HepG2 (cell line): Measurements from ENCODE around the gene TRIM2. TPM values are rescaled to one million over a fixed set of nuclear protein-coding genes. Genes with fewer than 3 reads are reported as not detected.

Experiments
- ATF1 ChIP-seq: IDR thresholded peaks from 2 replicates; pipeline ENCODE4 v1.6.1; 2016; ENCODE audit warnings: mild to moderate bottlenecking, control low read depth
- JDP2 ChIP-seq: sonication (generic); formaldehyde crosslinking; IDR thresholded peaks from 2 replicates; pipeline ENCODE4 v1.8.1; 2022; ENCODE audit warnings: missing genetic modification reagents, borderline replicate concordance
- KDM2A ChIP-seq: sonication (generic); formaldehyde crosslinking; IDR thresholded peaks from 2 replicates; pipeline ENCODE4 v1.4.0; 2020; ENCODE audit warnings: low read depth, missing genetic modification reagents, borderline replicate concordance
- MTF2 ChIP-seq: sonication (generic); formaldehyde crosslinking; IDR thresholded peaks from 2 replicates; pipeline ENCODE4 v1.5.0; 2020; ENCODE audit warnings: missing genetic modification reagents, borderline replicate concordance
- NFIC ChIP-seq: IDR thresholded peaks from 2 replicates; pipeline ENCODE4 v1.6.1; 2012; ENCODE audit warnings: mild to moderate bottlenecking, low read length, inconsistent platforms
- SKI ChIP-seq: fragments of 450-650 bp; IDR thresholded peaks from one replicate; pipeline ENCODE4 v1.6.1; 2018; ENCODE audit warnings: mild to moderate bottlenecking; ENCODE audit not compliant: partially characterized antibody
- ZNF451 ChIP-seq: sonication (generic); formaldehyde crosslinking; IDR thresholded peaks from 2 replicates; pipeline ENCODE4 v1.5.0; 2020; ENCODE audit warnings: mild to moderate bottlenecking, missing genetic modification reagents
- ZNF672 ChIP-seq: sonication (generic); formaldehyde crosslinking; IDR thresholded peaks from 2 replicates; pipeline ENCODE4 v1.8.1; 2022; ENCODE audit warnings: missing genetic modification reagents
- ZNF749 ChIP-seq: sonication (generic); formaldehyde crosslinking; IDR thresholded peaks from 2 replicates; pipeline ENCODE4 v1.8.0; 2022; ENCODE audit warnings: mild to moderate bottlenecking, missing genetic modification reagents, moderate library complexity, borderline replicate concordance
- ZZZ3 ChIP-seq: sonication (generic); formaldehyde crosslinking; IDR thresholded peaks from 2 replicates; pipeline ENCODE4 v1.4.0; 2020; ENCODE audit warnings: missing genetic modification reagents, mild to moderate bottlenecking, borderline replicate concordance
- polyA plus RNA-seq, 8 experiments: library from polyadenylated mRNA; depleted of rRNA in 3 of 8; stranded (reverse) in 7 of 8; unstranded in 1 of 8; fragments of >200 nt; fragmentation: Illumina TruSeq in 4 of 8; extraction: Trizol in 4 of 8; gene quantifications; 2 replicates each; pipeline versions ENCODE4 v1.2.1 to v1.2.3, GENCODE V29; 2011 to 2016; ENCODE audit warnings: low read depth in 4 of 8, missing spikeins in 1 of 8, mixed read lengths in 1 of 8; ENCODE audit not compliant: insufficient read depth in 1 of 8
- total RNA-seq, 5 experiments: library from RNA; depleted of rRNA; stranded (reverse); fragments of >200 nt; fragmentation: Illumina TruSeq; extraction: Trizol; gene quantifications; 2 replicates each; pipeline ENCODE4 v1.2.3, GENCODE V29; 2016; ENCODE audit warnings: low read depth in 1 of 5
- TF ChIP-seq, protein P1 (sequence below): IDR thresholded peaks from 2 replicates; pipeline ENCODE4 v1.4.0; 2020; ENCODE audit warnings: mild to moderate bottlenecking, missing genetic modification reagents
- TF ChIP-seq, protein P2 (sequence below): sonication (generic); formaldehyde crosslinking; conservative IDR thresholded peaks from 2 replicates; pipeline ENCODE4 v1.4.0; 2020; ENCODE audit warnings: missing genetic modification reagents
- TF ChIP-seq, protein P3 (sequence below): sonication (generic); formaldehyde crosslinking; IDR thresholded peaks from 2 replicates; pipeline ENCODE4 v1.8.1; 2023; ENCODE audit warnings: mild to moderate bottlenecking, moderate library complexity, missing genetic modification reagents
- TF ChIP-seq, protein P4 (sequence below): sonication (generic); formaldehyde crosslinking; IDR thresholded peaks from 2 replicates; pipeline ENCODE4 v1.8.0; 2022; ENCODE audit warnings: mild to moderate bottlenecking, missing genetic modification reagents, moderate library complexity

Gene TRIM2
- total and polyA plus RNA-seq, 2 of the 13 experiments (the other 11 are each of a cell fraction or from before 2014, with no cell fraction given), result 2.1 to 4.2 TPM

DNA sequence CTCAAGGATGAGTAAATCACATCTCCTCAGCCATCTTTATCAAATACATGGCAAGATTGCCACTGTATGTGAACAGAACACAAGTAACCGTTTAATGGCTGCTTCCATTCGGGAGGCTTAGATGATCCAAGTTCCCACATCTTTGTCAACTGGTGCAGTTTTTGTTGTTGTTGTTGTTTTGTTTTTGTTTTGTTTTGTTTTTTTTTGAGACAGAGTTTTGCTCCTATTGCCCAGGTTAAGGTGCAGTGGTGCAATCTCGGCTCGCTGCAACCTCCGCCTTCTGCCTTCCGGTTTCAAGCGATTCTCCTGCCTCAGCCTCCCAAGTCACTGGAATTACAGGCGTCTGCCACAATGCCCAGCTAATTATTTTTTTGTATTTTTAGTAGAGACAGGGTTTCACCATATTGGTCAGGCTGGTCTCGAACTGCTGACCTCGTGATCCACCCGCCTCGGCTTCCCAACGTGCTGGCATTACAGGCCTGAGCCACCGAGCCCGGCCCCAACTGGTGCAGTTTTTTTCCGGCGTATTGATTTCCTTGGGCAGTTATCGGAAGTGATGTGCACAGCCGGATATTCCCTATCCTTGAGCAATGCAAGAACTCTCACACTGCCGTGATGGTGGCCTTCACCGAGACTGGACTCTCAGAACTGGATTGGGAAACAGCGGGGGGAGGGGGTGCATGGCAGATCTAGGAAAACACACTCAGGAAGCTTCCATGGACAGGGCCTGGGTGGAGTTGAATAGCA is 29.2 kb upstream of the TRIM2 start (continued):
- TF ChIP-seq, protein P1, sequence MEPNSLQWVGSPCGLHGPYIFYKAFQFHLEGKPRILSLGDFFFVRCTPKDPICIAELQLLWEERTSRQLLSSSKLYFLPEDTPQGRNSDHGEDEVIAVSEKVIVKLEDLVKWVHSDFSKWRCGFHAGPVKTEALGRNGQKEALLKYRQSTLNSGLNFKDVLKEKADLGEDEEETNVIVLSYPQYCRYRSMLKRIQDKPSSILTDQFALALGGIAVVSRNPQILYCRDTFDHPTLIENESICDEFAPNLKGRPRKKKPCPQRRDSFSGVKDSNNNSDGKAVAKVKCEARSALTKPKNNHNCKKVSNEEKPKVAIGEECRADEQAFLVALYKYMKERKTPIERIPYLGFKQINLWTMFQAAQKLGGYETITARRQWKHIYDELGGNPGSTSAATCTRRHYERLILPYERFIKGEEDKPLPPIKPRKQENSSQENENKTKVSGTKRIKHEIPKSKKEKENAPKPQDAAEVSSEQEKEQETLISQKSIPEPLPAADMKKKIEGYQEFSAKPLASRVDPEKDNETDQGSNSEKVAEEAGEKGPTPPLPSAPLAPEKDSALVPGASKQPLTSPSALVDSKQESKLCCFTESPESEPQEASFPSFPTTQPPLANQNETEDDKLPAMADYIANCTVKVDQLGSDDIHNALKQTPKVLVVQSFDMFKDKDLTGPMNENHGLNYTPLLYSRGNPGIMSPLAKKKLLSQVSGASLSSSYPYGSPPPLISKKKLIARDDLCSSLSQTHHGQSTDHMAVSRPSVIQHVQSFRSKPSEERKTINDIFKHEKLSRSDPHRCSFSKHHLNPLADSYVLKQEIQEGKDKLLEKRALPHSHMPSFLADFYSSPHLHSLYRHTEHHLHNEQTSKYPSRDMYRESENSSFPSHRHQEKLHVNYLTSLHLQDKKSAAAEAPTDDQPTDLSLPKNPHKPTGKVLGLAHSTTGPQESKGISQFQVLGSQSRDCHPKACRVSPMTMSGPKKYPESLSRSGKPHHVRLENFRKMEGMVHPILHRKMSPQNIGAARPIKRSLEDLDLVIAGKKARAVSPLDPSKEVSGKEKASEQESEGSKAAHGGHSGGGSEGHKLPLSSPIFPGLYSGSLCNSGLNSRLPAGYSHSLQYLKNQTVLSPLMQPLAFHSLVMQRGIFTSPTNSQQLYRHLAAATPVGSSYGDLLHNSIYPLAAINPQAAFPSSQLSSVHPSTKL, result peak; percentile 84
- TF ChIP-seq JDP2 (CRISPR knock-in tag) (no peak), ATF1 (CRISPR knock-in tag) (peak; percentile 68), KDM2A (no peak), SKI (no peak), NFIC (peak; percentile 53; the same call in 1 of the 2 replicates), MTF2 (CRISPR knock-in tag) (no peak), ZNF749 (CRISPR knock-in tag) (no peak), ZNF451 (no peak), ZNF672 (no peak), ZZZ3 (no peak)
- TF ChIP-seq, protein P2, sequence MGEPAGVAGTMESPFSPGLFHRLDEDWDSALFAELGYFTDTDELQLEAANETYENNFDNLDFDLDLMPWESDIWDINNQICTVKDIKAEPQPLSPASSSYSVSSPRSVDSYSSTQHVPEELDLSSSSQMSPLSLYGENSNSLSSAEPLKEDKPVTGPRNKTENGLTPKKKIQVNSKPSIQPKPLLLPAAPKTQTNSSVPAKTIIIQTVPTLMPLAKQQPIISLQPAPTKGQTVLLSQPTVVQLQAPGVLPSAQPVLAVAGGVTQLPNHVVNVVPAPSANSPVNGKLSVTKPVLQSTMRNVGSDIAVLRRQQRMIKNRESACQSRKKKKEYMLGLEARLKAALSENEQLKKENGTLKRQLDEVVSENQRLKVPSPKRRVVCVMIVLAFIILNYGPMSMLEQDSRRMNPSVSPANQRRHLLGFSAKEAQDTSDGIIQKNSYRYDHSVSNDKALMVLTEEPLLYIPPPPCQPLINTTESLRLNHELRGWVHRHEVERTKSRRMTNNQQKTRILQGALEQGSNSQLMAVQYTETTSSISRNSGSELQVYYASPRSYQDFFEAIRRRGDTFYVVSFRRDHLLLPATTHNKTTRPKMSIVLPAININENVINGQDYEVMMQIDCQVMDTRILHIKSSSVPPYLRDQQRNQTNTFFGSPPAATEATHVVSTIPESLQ (CRISPR knock-in tag), result no peak
- TF ChIP-seq, protein P3, sequence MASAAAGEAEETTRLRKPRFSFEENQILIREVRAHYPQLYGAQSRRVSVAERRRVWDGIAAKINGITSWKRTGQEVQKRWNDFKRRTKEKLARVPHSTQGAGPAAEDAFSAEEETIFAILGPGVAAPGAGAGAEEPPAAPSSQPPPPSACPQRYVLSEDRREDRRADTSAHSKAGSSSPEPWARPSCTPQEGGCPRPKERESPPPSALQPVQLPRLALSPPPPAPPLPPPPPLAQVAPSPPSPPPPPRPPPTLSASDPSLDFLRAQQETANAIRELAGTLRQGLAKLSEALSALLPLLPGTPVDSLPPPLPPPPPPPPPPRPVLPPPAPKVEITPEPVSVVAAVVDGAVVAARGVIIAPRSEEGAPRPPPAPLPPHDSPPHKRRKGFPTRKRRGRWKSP (CRISPR knock-in tag), result no peak; the same call in 1 of the 2 replicates
- TF ChIP-seq, protein P4, sequence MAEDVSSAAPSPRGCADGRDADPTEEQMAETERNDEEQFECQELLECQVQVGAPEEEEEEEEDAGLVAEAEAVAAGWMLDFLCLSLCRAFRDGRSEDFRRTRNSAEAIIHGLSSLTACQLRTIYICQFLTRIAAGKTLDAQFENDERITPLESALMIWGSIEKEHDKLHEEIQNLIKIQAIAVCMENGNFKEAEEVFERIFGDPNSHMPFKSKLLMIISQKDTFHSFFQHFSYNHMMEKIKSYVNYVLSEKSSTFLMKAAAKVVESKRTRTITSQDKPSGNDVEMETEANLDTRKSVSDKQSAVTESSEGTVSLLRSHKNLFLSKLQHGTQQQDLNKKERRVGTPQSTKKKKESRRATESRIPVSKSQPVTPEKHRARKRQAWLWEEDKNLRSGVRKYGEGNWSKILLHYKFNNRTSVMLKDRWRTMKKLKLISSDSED (CRISPR knock-in tag), result no peak
